ENCODE results near the gene BTBD16.

The BTBD16 gene

GRCh38 chr10:122321960-122322359 lies 50.9 kb downstream of the BTBD16 start:
- DNase-seq (ENCODE audit: extremely low read depth, low read depth): no peak
- TF ChIP-seq CTCF (IDR thresholded peaks at IDR 0.05; ENCODE audit: low read depth, low read length): no peak

DNA sequence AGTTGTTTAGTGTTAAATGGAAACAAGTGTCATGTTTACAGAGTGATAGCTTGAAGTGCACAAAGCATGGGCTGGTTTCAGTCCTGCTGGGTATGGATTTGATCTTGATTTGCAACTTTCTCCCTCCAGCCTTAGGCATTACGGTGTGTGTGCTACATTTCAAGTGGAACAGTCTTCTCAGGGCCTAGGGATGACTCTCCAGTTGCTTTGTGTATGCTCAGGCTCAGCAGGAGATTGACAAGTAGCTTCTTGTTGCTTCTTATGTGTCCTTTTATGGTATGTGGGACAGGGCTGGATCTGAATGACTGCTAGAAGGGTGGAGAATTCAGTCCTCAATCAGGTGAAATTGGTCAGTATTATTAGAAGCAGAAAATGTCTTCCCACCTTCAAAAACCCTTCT lies 52.1 kb downstream of the BTBD16 start:
- no peak for TF ChIP-seq CTCF (IDR thresholded peaks at IDR 0.05; ENCODE audit: low read depth, low read length)

DNA sequence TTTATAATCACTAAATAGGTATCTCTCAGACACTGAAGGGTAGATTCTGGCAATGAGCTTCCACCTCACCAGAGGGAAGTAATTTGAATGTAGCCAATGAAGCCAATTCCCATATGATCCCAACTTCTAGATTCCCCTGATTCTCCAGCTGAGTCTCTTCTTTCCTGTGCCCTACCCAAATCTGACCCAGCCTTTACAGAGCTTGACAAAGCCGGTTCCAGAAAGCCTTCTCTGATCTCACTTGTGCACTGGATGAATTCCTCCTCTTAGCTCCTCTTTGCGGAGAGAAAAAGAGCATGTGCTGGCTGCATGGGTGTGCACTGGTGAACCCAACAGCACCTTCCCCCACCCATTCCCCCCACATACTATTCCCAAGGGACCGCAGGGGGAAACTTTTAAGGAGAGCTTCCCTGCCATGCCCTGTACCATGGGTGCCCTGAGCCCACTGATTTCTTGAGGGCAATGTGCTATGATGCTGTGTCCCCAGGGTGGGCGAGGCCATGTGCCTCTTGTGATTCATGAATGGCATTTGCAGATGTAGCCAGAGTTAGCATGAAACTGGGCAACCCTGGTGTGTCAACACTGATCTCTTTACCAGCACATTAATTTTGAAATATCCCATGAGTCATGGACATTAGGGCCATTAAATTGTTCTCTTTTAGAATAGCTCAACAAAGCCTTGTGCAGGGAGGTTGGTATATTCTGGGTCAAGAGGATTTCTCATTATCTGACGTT lies 53.0 kb downstream of the BTBD16 start:
- no peak for DNase-seq (ENCODE audit: extremely low read depth, low read depth)
- no peak for TF ChIP-seq CTCF (IDR thresholded peaks at IDR 0.05; ENCODE audit: low read depth, low read length)

More for the DNA sequence above, 52.1 kb downstream of the BTBD16 start:
- DNase-seq (ENCODE audit: extremely low read depth, low read depth): no peak

DNA sequence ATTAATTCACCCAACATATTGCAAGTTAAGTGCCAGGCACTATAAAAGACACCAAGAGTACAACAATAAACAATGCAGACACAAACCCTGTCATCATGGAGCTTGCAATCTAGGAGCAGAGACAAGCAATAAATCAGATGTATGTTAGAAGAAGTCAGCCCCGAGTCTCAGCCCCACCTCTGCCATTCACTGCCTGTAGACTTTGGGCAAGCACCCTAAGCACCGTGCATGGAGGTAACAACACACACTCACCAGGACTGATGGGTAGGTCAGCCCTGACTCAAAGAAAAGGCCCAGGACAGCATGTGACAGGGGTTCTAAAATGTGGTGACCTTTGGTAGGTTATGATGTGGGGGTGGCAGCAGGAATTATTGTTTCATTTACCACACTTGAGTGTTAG lies 54.1 kb downstream of the BTBD16 start:
- no peak for TF ChIP-seq CTCF (IDR thresholded peaks at IDR 0.05; ENCODE audit: low read depth, low read length)
- no peak for DNase-seq (ENCODE audit: extremely low read depth, low read depth)

GRCh38 chr10:122326385-122326784 lies 55.3 kb downstream of the BTBD16 start:
- DNase-seq (ENCODE audit: extremely low read depth, low read depth): no peak
- no peak for TF ChIP-seq CTCF (IDR thresholded peaks at IDR 0.05; ENCODE audit: low read depth, low read length)

DNA sequence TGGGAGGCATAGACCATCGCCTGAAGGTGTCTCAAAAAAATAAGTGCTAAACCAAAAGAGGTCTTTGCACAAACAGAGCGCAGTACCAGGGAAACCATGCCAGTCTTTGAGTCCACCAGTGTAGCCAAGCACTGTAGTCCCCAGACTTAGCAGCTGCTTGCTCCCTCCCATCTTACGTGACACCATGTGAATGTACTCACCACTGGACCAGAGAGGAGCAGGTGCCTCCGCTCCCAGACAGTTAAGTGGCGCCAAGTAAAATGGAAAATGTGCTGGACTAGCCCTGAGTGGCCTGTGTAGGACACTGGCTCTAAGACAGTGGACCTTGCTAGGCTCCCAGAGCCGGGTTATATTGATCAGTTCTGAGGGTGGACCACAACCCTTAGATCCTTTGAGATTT lies 55.7 kb downstream of the BTBD16 start:
- DNase-seq (ENCODE audit: extremely low read depth, low read depth): no peak
- no peak for TF ChIP-seq CTCF (IDR thresholded peaks at IDR 0.05; ENCODE audit: low read depth, low read length)

- no peak for TF ChIP-seq CTCF (IDR thresholded peaks at IDR 0.05; ENCODE audit: low read depth, low read length)
- no peak for DNase-seq (ENCODE audit: extremely low read depth, low read depth)
These were observed 56.4 kb downstream of the BTBD16 start for GRCh38 chr10:122327237-122328206.

Measured in AG09319 (cell line).